HCT116 (cell line): ENCODE measurements around the gene CCNK. TPM values are rescaled to one million over a fixed set of nuclear protein-coding genes. Genes with fewer than 3 reads are reported as not detected.

Experiments used
- ATAC-seq: fragments of 200-7000 bp; cut with Tn5 transposase; 2 replicates; pipeline ENCODE4 v1.9.1; 2020; ENCODE audit warnings: mild to moderate bottlenecking, moderate library complexity
- BruUV-seq: library from RNA; stranded (reverse); fragments of 400-500 nt; replicated peaks from 2 replicates; lab custom pipeline; 2021; lab: Mats Ljungman, UMichigan
- CTCF ChIA-PET: fragments of 300-600 bp; sonication (Branson Sonifier 250); formaldehyde crosslinking; loops from one replicate; lab custom pipeline; 2021; ENCODE audit warnings: antibody characterized with exemption; lab: Charles Lee
- POLR2A ChIA-PET: fragments of 300-600, 350-600 bp; sonication (Branson Sonifier 250); formaldehyde crosslinking; loops from one replicate; lab custom pipeline; 2021; ENCODE audit warnings: antibody characterized with exemption; lab: Charles Lee
- RAD21 ChIA-PET, 2 experiments: fragments of 300-600 bp; sonication (Branson Sonifier 250); formaldehyde crosslinking; loops; one replicate each; lab custom pipeline; 2023; ENCODE audit warnings: low total read pairs in 2 of 2; ENCODE audit not compliant: uncharacterized antibody in 2 of 2, unreplicated experiment in 2 of 2, low non-redundant PET in 1 of 2; lab: Charles Lee
- DNase-seq: peaks from one replicate; pipeline ENCODE4 v3.0.0-alpha.2; 2010; ENCODE audit warnings: low read depth, low spot score
- H2AFZ ChIP-seq: fragments of 200-600 bp; shearing (Covaris generic), sonication (generic); 2 replicates; pipeline ENCODE4 v1.6.1; 2017; ENCODE audit warnings: low read depth, mixed run types, mixed read lengths, antibody characterized with exemption, low read length; ENCODE audit not compliant: poor library complexity, severe bottlenecking
- H3K27ac ChIP-seq: 2 replicates; pipeline ENCODE4 v1.5.1; 2012; ENCODE audit warnings: low read depth, low read length
- H3K27me3 ChIP-seq: fragments of 200-600 bp; sonication (generic); 2 replicates; pipeline ENCODE4 v1.6.1; 2016; ENCODE audit warnings: mixed run types, low read length, mixed read lengths; ENCODE audit not compliant: insufficient read depth
- H3K36me3 ChIP-seq, 2 experiments: fragments of 200-500 bp in 1 of 2; fragments of 200-600 bp in 1 of 2; sonication (Bioruptor generic) in 1 of 2; sonication (generic) in 1 of 2; 2 replicates each; pipeline versions ENCODE4 v1.5.1 to v1.6.1; 2014 to 2016; ENCODE audit warnings: low read length in 2 of 2, inconsistent platforms in 1 of 2, mixed read lengths in 1 of 2, mixed run types in 1 of 2; ENCODE audit not compliant: insufficient read depth in 2 of 2, control insufficient read depth in 1 of 2
- H3K4me1 ChIP-seq, 2 experiments: fragments of 200-600 bp in 1 of 2; sonication (generic) in 1 of 2; 2 replicates each; pipeline versions ENCODE4 v1.5.1 to v1.6.1; 2012 to 2017; ENCODE audit warnings: low read length in 2 of 2, inconsistent platforms in 1 of 2, mild to moderate bottlenecking in 1 of 2, mixed read lengths in 1 of 2, mixed run types in 1 of 2, moderate library complexity in 1 of 2; ENCODE audit not compliant: insufficient read depth in 2 of 2, control insufficient read depth in 1 of 2
- H3K4me2 ChIP-seq: fragments of 200-600 bp; sonication (generic); 2 replicates; pipeline ENCODE4 v1.6.1; 2017; ENCODE audit warnings: mixed run types, low read length, mixed read lengths
- H3K4me3 ChIP-seq, 2 experiments: fragments of 200-600 bp in 1 of 2; sonication (generic) in 1 of 2; replicated peaks in 1 of 2; 2 replicates each; pipeline ENCODE4 v1.5.1; 2011 to 2016; ENCODE audit warnings: low read length in 2 of 2, control low read depth in 1 of 2, low read depth in 1 of 2, mild to moderate bottlenecking in 1 of 2, mixed read lengths in 1 of 2, mixed run types in 1 of 2
- H3K79me2 ChIP-seq: fragments of 200-600 bp; sonication (generic); 2 replicates; pipeline ENCODE4 v1.6.1; 2017; ENCODE audit warnings: mild to moderate bottlenecking, mixed run types, low read length, moderate library complexity, mixed read lengths; ENCODE audit not compliant: insufficient read depth
- H3K9ac ChIP-seq: fragments of 200-600 bp; sonication (generic); 2 replicates; pipeline ENCODE4 v1.6.1; 2016; ENCODE audit warnings: low read length, mixed read lengths
- H3K9me2 ChIP-seq: fragments of 200-600 bp; sonication (generic), shearing (Covaris generic); 2 replicates; pipeline ENCODE4 v1.6.1; 2017; ENCODE audit warnings: mixed run types, mild to moderate bottlenecking, moderate library complexity; ENCODE audit not compliant: insufficient read depth
- H3K9me3 ChIP-seq, 2 experiments: fragments of 200-500 bp in 1 of 2; fragments of 200-600 bp in 1 of 2; sonication (Bioruptor generic) in 1 of 2; sonication (generic) in 1 of 2; 2 replicates each; pipeline ENCODE4 v1.6.1; 2014 to 2017; ENCODE audit warnings: low read length in 2 of 2, mixed read lengths in 2 of 2, inconsistent platforms in 1 of 2, low read depth in 1 of 2, mild to moderate bottlenecking in 1 of 2, mixed run types in 1 of 2, moderate library complexity in 1 of 2; ENCODE audit not compliant: control insufficient read depth in 1 of 2, insufficient read depth in 1 of 2
- H4K20me1 ChIP-seq: fragments of 200-600 bp; sonication (generic), shearing (Covaris generic); 2 replicates; pipeline ENCODE4 v1.6.1; 2017; ENCODE audit warnings: mixed run types, mild to moderate bottlenecking, moderate library complexity; ENCODE audit not compliant: insufficient read depth
- ATF3 ChIP-seq: IDR thresholded peaks from 2 replicates; pipeline ENCODE4 v1.6.1; 2012
- CBX3 ChIP-seq: IDR thresholded peaks from 2 replicates; pipeline ENCODE4 v1.6.1; 2012; ENCODE audit warnings: low read depth
- CEBPB ChIP-seq: IDR thresholded peaks from 2 replicates; pipeline ENCODE4 v1.6.1; 2012; ENCODE audit warnings: low read depth
- CTCF ChIP-seq, 3 experiments: fragments of 200-600 bp in 1 of 3; sonication (generic) in 1 of 3; IDR thresholded peaks in 2 of 3; conservative IDR thresholded peaks in 1 of 3; 2 replicates each; pipeline ENCODE4 v1.5.1; 2012 to 2017; ENCODE audit warnings: low read depth in 2 of 3, low read length in 2 of 3, antibody characterized with exemption in 1 of 3, borderline replicate concordance in 1 of 3, control low read depth in 1 of 3, mild to moderate bottlenecking in 1 of 3, mixed read lengths in 1 of 3, mixed run types in 1 of 3, moderate library complexity in 1 of 3; ENCODE audit not compliant: insufficient read depth in 1 of 3
- EGR1 ChIP-seq: IDR thresholded peaks from 2 replicates; pipeline ENCODE4 v1.6.1; 2012; ENCODE audit warnings: low read depth
- EZH2 ChIP-seq: fragments of 200-600 bp; sonication (generic); IDR thresholded peaks from 2 replicates; pipeline ENCODE4 v1.6.1; 2017; ENCODE audit warnings: antibody characterized with exemption, mixed run types
- EZH2phosphoT487 ChIP-seq: fragments of 200-600 bp; IDR thresholded peaks from 2 replicates; pipeline ENCODE4 v1.6.1; 2018; ENCODE audit warnings: antibody characterized with exemption, borderline replicate concordance
- JUND ChIP-seq: IDR thresholded peaks from 2 replicates; pipeline ENCODE4 v1.6.1; 2012
- POLR2A ChIP-seq: IDR thresholded peaks from 2 replicates; pipeline ENCODE4 v1.7.0; 2011; ENCODE audit warnings: borderline replicate concordance; ENCODE audit not compliant: insufficient read depth, insufficient read length; ENCODE audit errors: extremely low read depth
- POLR2AphosphoS5 ChIP-seq: IDR thresholded peaks from 2 replicates; pipeline ENCODE4 v1.6.1; 2011; ENCODE audit warnings: mild to moderate bottlenecking, low read depth, low read length, moderate library complexity
- SRF ChIP-seq: IDR thresholded peaks from 2 replicates; pipeline ENCODE4 v1.6.1; 2012; ENCODE audit warnings: low read depth
- TCF7L2 ChIP-seq: IDR thresholded peaks from 2 replicates; pipeline ENCODE4 v1.7.0; 2011; ENCODE audit warnings: borderline replicate concordance, inconsistent platforms; ENCODE audit not compliant: insufficient read depth, insufficient read length; ENCODE audit errors: extremely low read depth
- intact Hi-C: fragments of 100-400 bp; cut with micrococcal nuclease; formaldehyde crosslinking; loops from 2 replicates; pipeline ENCODE4 v1.10.0; 2022
- total RNA-seq: library from RNA; stranded (reverse); gene quantifications from one replicate; pipeline ENCODE4 v1.2.1, GENCODE V29; 2021; ENCODE audit not compliant: unreplicated experiment

CCNK gene
- total RNA-seq, 1 experiment from 2014 or later = 68.2 TPM

DNA sequence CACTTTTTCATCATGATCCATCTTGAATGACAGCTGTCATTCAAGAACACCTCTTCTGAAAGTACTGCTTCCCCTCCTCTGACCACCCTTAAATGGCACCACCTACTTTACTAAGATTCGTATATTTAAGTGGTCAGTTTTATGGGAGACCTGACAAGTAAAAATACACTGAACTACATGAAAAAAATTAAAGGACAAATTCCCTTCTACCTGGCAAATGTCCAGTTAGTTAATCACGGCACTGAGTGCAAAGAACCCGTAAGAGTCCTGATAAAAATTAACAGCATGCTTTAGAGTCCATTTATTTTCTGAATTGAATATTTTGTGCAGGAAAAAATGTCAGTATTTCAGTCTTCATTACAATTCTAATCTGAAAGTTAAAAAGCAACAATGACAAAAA lies 49.2 kb upstream of the CCNK start:
- H2AFZ ChIP-seq = no peak overlapping the region
- no peak overlapping the region for H3K9ac ChIP-seq
- intact Hi-C loops = no loop called here
- peaks cover 5 to 11% of the 10 kb centered on the region in 2 experiments; a peak in 3 of 4 replicates for H3K9me3 ChIP-seq
- POLR2A ChIA-PET = no interaction called here
- no peak overlapping the region for H3K27ac ChIP-seq
- no TSS peak for BruUV-seq
- H3K36me3 ChIP-seq = peaks cover 0 to 23% of the 10 kb centered on the region in 2 experiments; a peak in 2 of 4 replicates
- CTCF ChIA-PET = interaction anchor here (1.0 kb wide), 1 partner anchor 16 kb away, joined by 4 read pairs; no protein-coding TSS in a partner anchor
- 0 out of 2 replicates have a peak, but pooled peaks cover 3% of the 10 kb centered on the region for H3K79me2 ChIP-seq
- no peak for TF ChIP-seq EZH2phosphoT487
- TF ChIP-seq ATF3 = no peak
- no peak overlapping the region for H3K4me3 ChIP-seq
- no peaks in the 10 kb centered on the region for H3K9me2 ChIP-seq
- RAD21 ChIA-PET = no interaction called here
- no peaks in the 10 kb centered on the region for H4K20me1 ChIP-seq
- DNase-seq = no peak
- ATAC-seq = no peak
- no peaks in the 10 kb centered on the region for H3K4me1 ChIP-seq
- no peaks in the 10 kb centered on the region for H3K27me3 ChIP-seq
- no peak overlapping the region for H3K4me2 ChIP-seq

GRCh38 chr14:99432485-99432884 lies 48.7 kb upstream of the CCNK start:
- H3K9ac ChIP-seq = no peak overlapping the region
- H3K27ac ChIP-seq = no peak overlapping the region
- peaks cover 5 to 11% of the 10 kb centered on the region in 2 experiments; a peak in 3 of 4 replicates for H3K9me3 ChIP-seq
- H3K4me2 ChIP-seq = no peak overlapping the region
- H3K36me3 ChIP-seq = peaks cover 0 to 23% of the 10 kb centered on the region in 2 experiments; a peak in 2 of 4 replicates
- H2AFZ ChIP-seq = no peak overlapping the region
- H3K4me3 ChIP-seq = no peak overlapping the region
- intact Hi-C loops = no loop called here
- no TSS peak for BruUV-seq
- H3K9me2 ChIP-seq = no peaks in the 10 kb centered on the region
- CTCF ChIA-PET = interaction anchor here (1.0 kb wide), 1 partner anchor 17 kb away, joined by 4 read pairs; no protein-coding TSS in a partner anchor
- POLR2A ChIA-PET = no interaction called here
- TF ChIP-seq EGR1 (no peak), CEBPB (no peak), CTCF (IDR thresholded peaks at IDR 0.05 in 2 of 3, conservative IDR thresholded peaks at IDR 0.05 in 1 of 3; ENCODE audit: borderline replicate concordance in 1 of 3, insufficient read depth in 1 of 3, low read depth in 2 of 3, low read length in 2 of 3) (no peak), EZH2phosphoT487 (no peak), SRF (no peak), EZH2 (no peak), POLR2A (no peak), CBX3 (no peak), POLR2AphosphoS5 (no peak), JUND (no peak), TCF7L2 (no peak)
- 0 out of 2 replicates have a peak, but pooled peaks cover 3% of the 10 kb centered on the region for H3K79me2 ChIP-seq
- H3K27me3 ChIP-seq = no peaks in the 10 kb centered on the region
- no peaks in the 10 kb centered on the region for H4K20me1 ChIP-seq
- ATAC-seq (no peak), DNase-seq (no peak)
- RAD21 ChIA-PET = no interaction called here
- H3K4me1 ChIP-seq = no peaks in the 10 kb centered on the region
